H9 (cell line): ENCODE data around the gene SPATS1. TPM values are rescaled to one million over a fixed set of nuclear protein-coding genes. Genes with fewer than 3 reads are reported as not detected.

Source experiments
- DNase-seq: peaks from one replicate; pipeline ENCODE4 v3.0.0-alpha.2; 2017
- H2AFZ ChIP-seq: one replicate; pipeline ENCODE4 v1.6.1; 2013; ENCODE audit warnings: mild to moderate bottlenecking, low read length, control low read depth, moderate library complexity
- H2AK5ac ChIP-seq: 2 replicates; pipeline ENCODE4 v1.6.1; 2013; ENCODE audit warnings: low read length, control low read depth, mixed read lengths; ENCODE audit not compliant: insufficient read length
- H2BK120ac ChIP-seq: one replicate; pipeline ENCODE4 v1.6.1; 2013; ENCODE audit warnings: low read depth, mild to moderate bottlenecking, low read length, control low read depth, inconsistent platforms; ENCODE audit not compliant: poor library complexity, severe bottlenecking
- H2BK12ac ChIP-seq: 2 replicates; pipeline ENCODE4 v1.6.1; 2013; ENCODE audit warnings: low read length, control low read depth, mixed read lengths, low read depth; ENCODE audit not compliant: insufficient read length
- H2BK15ac ChIP-seq: 2 replicates; pipeline ENCODE4 v1.6.1; 2013; ENCODE audit warnings: low read depth, low read length, control low read depth
- H2BK20ac ChIP-seq: one replicate; pipeline ENCODE4 v1.6.1; 2013; ENCODE audit warnings: low read depth, mild to moderate bottlenecking, low read length, control low read depth, inconsistent platforms; ENCODE audit not compliant: poor library complexity, severe bottlenecking
- H2BK5ac ChIP-seq: 2 replicates; pipeline ENCODE4 v1.6.1; 2013; ENCODE audit warnings: low read length, control low read depth, mixed read lengths; ENCODE audit not compliant: insufficient read length
- H3K14ac ChIP-seq: 2 replicates; pipeline ENCODE4 v1.6.1; 2013; ENCODE audit warnings: low read length, control low read depth; ENCODE audit not compliant: insufficient read depth
- H3K18ac ChIP-seq: 2 replicates; pipeline ENCODE4 v1.6.1; 2013; ENCODE audit warnings: low read depth, mild to moderate bottlenecking, mixed read lengths, low read length, control low read depth; ENCODE audit not compliant: insufficient read length
- H3K23ac ChIP-seq: 2 replicates; pipeline ENCODE4 v1.6.1; 2013; ENCODE audit warnings: low read length, control low read depth, mixed read lengths, low read depth; ENCODE audit not compliant: insufficient read length
- H3K23me2 ChIP-seq: 2 replicates; pipeline ENCODE4 v1.6.1; 2013; ENCODE audit warnings: low read depth, mild to moderate bottlenecking, mixed read lengths, low read length, control low read depth; ENCODE audit not compliant: insufficient read length, poor library complexity, severe bottlenecking
- H3K27ac ChIP-seq: 2 replicates; pipeline ENCODE4 v1.5.1; 2013; ENCODE audit warnings: low read length, control low read depth, mixed read lengths, low read depth; ENCODE audit not compliant: insufficient read length
- H3K27me3 ChIP-seq: 2 replicates; pipeline ENCODE4 v1.6.1; 2013; ENCODE audit warnings: low read length, control low read depth, inconsistent platforms; ENCODE audit not compliant: insufficient read depth
- H3K4ac ChIP-seq: 2 replicates; pipeline ENCODE4 v1.6.1; 2013; ENCODE audit warnings: low read depth, mild to moderate bottlenecking, control low read depth, inconsistent platforms, low read length, moderate library complexity
- H3K4me1 ChIP-seq: 2 replicates; pipeline ENCODE4 v1.6.1; 2013; ENCODE audit warnings: low read length, control low read depth, inconsistent platforms; ENCODE audit not compliant: insufficient read depth
- H3K4me2 ChIP-seq: 2 replicates; pipeline ENCODE4 v1.6.1; 2013; ENCODE audit warnings: low read length, control low read depth, mixed read lengths; ENCODE audit not compliant: insufficient read length, insufficient read depth
- H3K56ac ChIP-seq: 2 replicates; pipeline ENCODE4 v1.6.1; 2013; ENCODE audit warnings: low read depth, mild to moderate bottlenecking, mixed read lengths, low read length, control low read depth; ENCODE audit not compliant: insufficient read length
- H3K79me1 ChIP-seq: 2 replicates; pipeline ENCODE4 v1.6.1; 2013; ENCODE audit warnings: low read depth, mild to moderate bottlenecking, moderate library complexity, low read length, control low read depth, inconsistent platforms; ENCODE audit not compliant: insufficient read depth, poor library complexity, severe bottlenecking
- H3K79me2 ChIP-seq: 2 replicates; pipeline ENCODE4 v1.6.1; 2013; ENCODE audit warnings: low read length, control low read depth, inconsistent platforms; ENCODE audit not compliant: insufficient read depth
- H3K9ac ChIP-seq: 2 replicates; pipeline ENCODE4 v1.6.1; 2013; ENCODE audit warnings: low read length, control low read depth, mixed read lengths; ENCODE audit not compliant: insufficient read length; ENCODE audit errors: extremely low read depth
- H3K9me3 ChIP-seq: one replicate; pipeline ENCODE4 v1.6.1; 2013; ENCODE audit warnings: low read depth, low read length, inconsistent platforms; ENCODE audit not compliant: control insufficient read depth
- H3T11ph ChIP-seq: one replicate; pipeline ENCODE4 v1.6.1; 2013; ENCODE audit warnings: mild to moderate bottlenecking, low read length, control low read depth, inconsistent platforms
- H4K20me1 ChIP-seq: one replicate; pipeline ENCODE4 v1.6.1; 2013; ENCODE audit not compliant: control insufficient read depth, insufficient read length, insufficient read depth
- H4K5ac ChIP-seq: 2 replicates; pipeline ENCODE4 v1.6.1; 2013; ENCODE audit warnings: low read depth, mild to moderate bottlenecking, mixed read lengths, low read length, control low read depth; ENCODE audit not compliant: insufficient read length
- H4K8ac ChIP-seq: replicated peaks from 2 replicates; pipeline ENCODE4 v1.6.1; 2013; ENCODE audit warnings: low read length, control low read depth, mixed read lengths, low read depth; ENCODE audit not compliant: insufficient read length
- H4K91ac ChIP-seq: 2 replicates; pipeline ENCODE4 v1.6.1; 2013; ENCODE audit warnings: low read depth, mild to moderate bottlenecking, moderate library complexity, mixed read lengths, low read length, control low read depth; ENCODE audit not compliant: insufficient read length
- H3K27ac Mint-ChIP-seq, 3 experiments: 2 replicates in 2 of 3; 3 replicates in 1 of 3; pipeline ENCODE4 v1.8.0; 2020 to 2021; ENCODE audit warnings: mixed read lengths in 3 of 3, mild to moderate bottlenecking in 1 of 3, moderate library complexity in 1 of 3
- H3K27me3 Mint-ChIP-seq: 2 replicates; pipeline ENCODE4 v1.8.0; 2021; ENCODE audit warnings: low read depth, mild to moderate bottlenecking, moderate library complexity, mixed read lengths
- H3K36me3 Mint-ChIP-seq, 3 experiments: 2 replicates in 2 of 3; 3 replicates in 1 of 3; pipeline ENCODE4 v1.8.0; 2020 to 2021; ENCODE audit warnings: low read depth in 3 of 3, mixed read lengths in 3 of 3; ENCODE audit not compliant: insufficient read depth in 1 of 3
- H3K4me1 Mint-ChIP-seq, 2 experiments: 2 replicates each; pipeline ENCODE4 v1.8.0; 2020; ENCODE audit warnings: mixed read lengths in 2 of 2
- H3K4me3 Mint-ChIP-seq, 2 experiments: 2 replicates in 1 of 2; 3 replicates in 1 of 2; pipeline ENCODE4 v1.8.0; 2020 to 2021; ENCODE audit warnings: mild to moderate bottlenecking in 2 of 2, mixed read lengths in 2 of 2, moderate library complexity in 1 of 2
- H3K9me3 Mint-ChIP-seq, 2 experiments: 2 replicates in 1 of 2; 3 replicates in 1 of 2; pipeline ENCODE4 v1.8.0; 2020; ENCODE audit warnings: mild to moderate bottlenecking in 2 of 2, mixed read lengths in 2 of 2, moderate library complexity in 1 of 2
- CTCF ChIP-seq: fragments of 200-600 bp; sonication (generic); conservative IDR thresholded peaks from 3 replicates; pipeline ENCODE4 v1.8.0; 2021; ENCODE audit warnings: antibody characterized with exemption, mild to moderate bottlenecking
- WGBS: extraction: QIAGEN DNeasy Blood & Tissue Kit; methylation state at CpG from one replicate; pipeline ENCODE4 v1.1.7; 2013; ENCODE audit warnings: missing lambda C conversion rate, low lambda C conversion rate, mixed read lengths; ENCODE audit not compliant: insufficient read length; ENCODE audit errors: extremely low coverage; 5-methylcytosine and 5-hydroxymethylcytosine counted together
- total RNA-seq: library from RNA; stranded (reverse); gene quantifications from 2 replicates; pipeline ENCODE4 v1.2.1, GENCODE V29; 2021

SPATS1 gene
- total RNA-seq, 1 experiment from 2014 or later, result not detected

GRCh38 chr6:44304282-44305199 is 37.9 kb upstream of the SPATS1 start:
- Histone ChIP-seq H3K23ac (no peak overlapping the region), H3K23me2 (no peaks in the 10 kb centered on the region), H4K5ac (no peak overlapping the region), H3K14ac (no peak overlapping the region), H2BK20ac (no peak overlapping the region), H4K91ac (no peak overlapping the region), H3K9me3 (no peaks in the 10 kb centered on the region), H3K79me1 (no peaks in the 10 kb centered on the region), H3K79me2 (no peaks in the 10 kb centered on the region), H2BK120ac (no peak overlapping the region), H3K27me3 (peaks cover 2% of the 10 kb centered on the region; the same call in 1 of the 2 replicates), H2AFZ (no peak overlapping the region), H3K56ac (no peak overlapping the region), H4K8ac (no peak overlapping the region), H3K18ac (peak overlapping the region; percentile 35), H2AK5ac (no peak overlapping the region), H3T11ph (no peak overlapping the region), H2BK15ac (no peak overlapping the region), H2BK5ac (no peak overlapping the region), H3K4ac (no peak overlapping the region), H2BK12ac (no peak overlapping the region), H3K4me2 (no peak overlapping the region), H3K4me1 (no peaks in the 10 kb centered on the region), H3K9ac (no peak overlapping the region), H3K27ac (no peak overlapping the region), H4K20me1 (no peaks in the 10 kb centered on the region)
- no peaks in the 10 kb centered on the region for H3K27me3 Mint-ChIP-seq
- H3K36me3 Mint-ChIP-seq, result peaks cover 37 to 88% (median 82%) of the 10 kb centered on the region in 3 experiments
- H3K4me1 Mint-ChIP-seq, result no peaks in the 10 kb centered on the region
- DNase-seq, result peak; percentile 77
- no peaks in the 10 kb centered on the region for H3K9me3 Mint-ChIP-seq
- TF ChIP-seq CTCF, result peak; percentile 86
- H3K4me3 Mint-ChIP-seq, result no peak overlapping the region
- H3K27ac Mint-ChIP-seq, result peak overlapping the region; percentile 68 to 90 (median 70); a peak in 4 of 7 replicates
- WGBS, result no CpG with 5 or more reads among the region's 25 CpGs
